IgD-negative memory B cell (primary cell): ENCODE data around the gene TSC22D2. TPM values are rescaled to one million over a fixed set of nuclear protein-coding genes. Genes with fewer than 3 reads are reported as not detected.

Experiments
- H3K27ac Mint-ChIP-seq, 3 donors: one replicate each; pipeline ENCODE4 v1.8.0; 2020 to 2022; ENCODE audit warnings: mild to moderate bottlenecking in 3 of 3, mixed read lengths in 3 of 3, moderate library complexity in 1 of 3
- H3K27me3 Mint-ChIP-seq: one replicate; pipeline ENCODE4 v1.8.0; 2021; ENCODE audit warnings: mixed read lengths
- H3K36me3 Mint-ChIP-seq: one replicate; pipeline ENCODE4 v1.8.0; 2020; ENCODE audit warnings: mild to moderate bottlenecking, mixed read lengths
- H3K4me1 Mint-ChIP-seq, 3 donors: one replicate each; pipeline ENCODE4 v1.8.0; 2020 to 2022; ENCODE audit warnings: mixed read lengths in 3 of 3, mild to moderate bottlenecking in 1 of 3
- H3K4me3 Mint-ChIP-seq, 4 donors: one replicate each; pipeline ENCODE4 v1.8.0; 2020 to 2022; ENCODE audit warnings: mild to moderate bottlenecking in 4 of 4, mixed read lengths in 4 of 4, moderate library complexity in 3 of 4
- H3K9me3 Mint-ChIP-seq, 3 donors: one replicate each; pipeline ENCODE4 v1.8.0; 2020 to 2021; ENCODE audit warnings: mixed read lengths in 3 of 3, mild to moderate bottlenecking in 1 of 3
- polyA plus RNA-seq: library from polyadenylated mRNA; unstranded; fragments of 300-500 nt; fragmentation: Illumina TruSeq; gene quantifications from one replicate; pipeline ENCODE4 v1.2.3, GENCODE V29; 2021

TSC22D2 gene
- polyA plus RNA-seq, 1 donor from 2014 or later = 13.8 TPM

- no peaks in the 10 kb centered on the region for H3K9me3 Mint-ChIP-seq
- H3K36me3 Mint-ChIP-seq = peaks cover 5% of the 10 kb centered on the region
- H3K4me3 Mint-ChIP-seq = peak overlapping the region; percentile 18 to 58 (median 18)
- H3K27ac Mint-ChIP-seq = no peak overlapping the region
- peaks cover 53 to 65% (median 60%) of the 10 kb centered on the region in 3 donors for H3K4me1 Mint-ChIP-seq
- H3K27me3 Mint-ChIP-seq = no peaks in the 10 kb centered on the region
These were observed 6.2 kb downstream of the TSC22D2 start for GRCh38 chr3:150414258-150414657.

GRCh38 chr3:150414959-150415358, 6.9 kb downstream of the TSC22D2 start:
- Mint-ChIP-seq H3K4me1 (peaks cover 57 to 71% (median 64%) of the 10 kb centered on the region in 3 donors), H3K27ac (no peak overlapping the region), H3K36me3 (peaks cover 6% of the 10 kb centered on the region), H3K27me3 (no peaks in the 10 kb centered on the region), H3K9me3 (no peaks in the 10 kb centered on the region), H3K4me3 (peak overlapping the region in 3 of 4 donors; percentile 34 to 65 (median 42))

GRCh38 chr3:150419076-150419868, 11.2 kb downstream of the TSC22D2 start:
- H3K9me3 Mint-ChIP-seq = no peaks in the 10 kb centered on the region
- H3K27ac Mint-ChIP-seq = no peak overlapping the region
- peaks cover 41 to 64% (median 50%) of the 10 kb centered on the region in 3 donors for H3K4me1 Mint-ChIP-seq
- peaks cover 9% of the 10 kb centered on the region for H3K36me3 Mint-ChIP-seq
- H3K4me3 Mint-ChIP-seq = peak overlapping the region in 1 of 4 donors; percentile 47
- no peaks in the 10 kb centered on the region for H3K27me3 Mint-ChIP-seq

- H3K36me3 Mint-ChIP-seq = peaks cover 6% of the 10 kb centered on the region
- H3K27ac Mint-ChIP-seq = no peak overlapping the region
- H3K4me3 Mint-ChIP-seq = no peak overlapping the region
- H3K9me3 Mint-ChIP-seq = no peaks in the 10 kb centered on the region
- H3K27me3 Mint-ChIP-seq = no peaks in the 10 kb centered on the region
- H3K4me1 Mint-ChIP-seq = peaks cover 35 to 57% (median 45%) of the 10 kb centered on the region in 3 donors
These were observed 11.9 kb downstream of the TSC22D2 start for GRCh38 chr3:150419959-150420358.

- Mint-ChIP-seq H3K27ac (no peak overlapping the region), H3K36me3 (peaks cover 6% of the 10 kb centered on the region)
These were observed 13.2 kb downstream of the TSC22D2 start for GRCh38 chr3:150421256-150421655.

GRCh38 chr3:150421799-150422548, 13.9 kb downstream of the TSC22D2 start:
- Mint-ChIP-seq H3K4me3 (peak overlapping the region in 1 of 4 donors; percentile 72), H3K27ac (peak overlapping the region in 1 of 3 donors; percentile 35), H3K36me3 (peaks cover 6% of the 10 kb centered on the region), H3K27me3 (no peaks in the 10 kb centered on the region), H3K4me1 (peaks cover 32 to 61% (median 46%) of the 10 kb centered on the region in 3 donors), H3K9me3 (no peaks in the 10 kb centered on the region)

More at GRCh38 chr3:150421256-150421655, 13.2 kb downstream of the TSC22D2 start:
- no peak overlapping the region for H3K4me3 Mint-ChIP-seq
- no peaks in the 10 kb centered on the region for H3K9me3 Mint-ChIP-seq
- no peaks in the 10 kb centered on the region for H3K27me3 Mint-ChIP-seq
- peaks cover 27 to 57% (median 42%) of the 10 kb centered on the region in 3 donors for H3K4me1 Mint-ChIP-seq

- H3K36me3 Mint-ChIP-seq = peaks cover 6% of the 10 kb centered on the region
- H3K27me3 Mint-ChIP-seq = no peaks in the 10 kb centered on the region
- no peak overlapping the region for H3K4me3 Mint-ChIP-seq
- H3K9me3 Mint-ChIP-seq = no peaks in the 10 kb centered on the region
- H3K4me1 Mint-ChIP-seq = peaks cover 34 to 62% (median 46%) of the 10 kb centered on the region in 3 donors
- H3K27ac Mint-ChIP-seq = no peak overlapping the region
These were observed 14.8 kb downstream of the TSC22D2 start for GRCh38 chr3:150422907-150423306.

- Mint-ChIP-seq H3K27ac (no peak overlapping the region), H3K9me3 (no peaks in the 10 kb centered on the region), H3K27me3 (no peaks in the 10 kb centered on the region), H3K4me1 (peaks cover 40 to 63% (median 49%) of the 10 kb centered on the region in 3 donors), H3K36me3 (peaks cover 6% of the 10 kb centered on the region), H3K4me3 (no peak overlapping the region)
These were observed 15.7 kb downstream of the TSC22D2 start for GRCh38 chr3:150423761-150424160.

- no peaks in the 10 kb centered on the region for H3K27me3 Mint-ChIP-seq
- H3K27ac Mint-ChIP-seq = no peak overlapping the region
These were observed 18.2 kb downstream of the TSC22D2 start for GRCh38 chr3:150426292-150426691.

GRCh38 chr3:150428562-150428961, 20.5 kb downstream of the TSC22D2 start:
- Mint-ChIP-seq H3K36me3 (peaks cover 2% of the 10 kb centered on the region), H3K27ac (peak overlapping the region in 1 of 3 donors; percentile 82)

More at GRCh38 chr3:150426292-150426691, 18.2 kb downstream of the TSC22D2 start:
- Mint-ChIP-seq H3K4me1 (peaks cover 40 to 62% (median 56%) of the 10 kb centered on the region in 3 donors), H3K4me3 (no peak overlapping the region), H3K9me3 (no peaks in the 10 kb centered on the region), H3K36me3 (peaks cover 4% of the 10 kb centered on the region)

GRCh38 chr3:150429767-150430671, 21.9 kb downstream of the TSC22D2 start:
- peaks cover 45 to 60% (median 55%) of the 10 kb centered on the region in 3 donors for H3K4me1 Mint-ChIP-seq

More at GRCh38 chr3:150428562-150428961, 20.5 kb downstream of the TSC22D2 start:
- Mint-ChIP-seq H3K27me3 (no peaks in the 10 kb centered on the region), H3K4me1 (peaks cover 41 to 57% (median 54%) of the 10 kb centered on the region in 3 donors), H3K9me3 (no peaks in the 10 kb centered on the region), H3K4me3 (peak overlapping the region in 1 of 4 donors; percentile 84)

GRCh38 chr3:150433347-150433746, 25.2 kb downstream of the TSC22D2 start:
- H3K27me3 Mint-ChIP-seq = no peaks in the 10 kb centered on the region
- H3K4me1 Mint-ChIP-seq = peaks cover 29 to 33% (median 31%) of the 10 kb centered on the region in 3 donors
- H3K4me3 Mint-ChIP-seq = no peak overlapping the region
- H3K36me3 Mint-ChIP-seq = no peaks in the 10 kb centered on the region
- no peak overlapping the region for H3K27ac Mint-ChIP-seq
- no peaks in the 10 kb centered on the region for H3K9me3 Mint-ChIP-seq

More at GRCh38 chr3:150429767-150430671, 21.9 kb downstream of the TSC22D2 start:
- Mint-ChIP-seq H3K27ac (no peak overlapping the region), H3K9me3 (no peaks in the 10 kb centered on the region), H3K4me3 (peak overlapping the region in 1 of 4 donors; percentile 25), H3K27me3 (no peaks in the 10 kb centered on the region), H3K36me3 (peaks cover 2% of the 10 kb centered on the region)

- H3K9me3 Mint-ChIP-seq = no peaks in the 10 kb centered on the region
- H3K27ac Mint-ChIP-seq = no peak overlapping the region
- H3K27me3 Mint-ChIP-seq = no peaks in the 10 kb centered on the region
- peaks cover 23 to 24% (median 23%) of the 10 kb centered on the region in 3 donors for H3K4me1 Mint-ChIP-seq
- no peak overlapping the region for H3K4me3 Mint-ChIP-seq
- H3K36me3 Mint-ChIP-seq = no peaks in the 10 kb centered on the region
These were observed 26.1 kb downstream of the TSC22D2 start for GRCh38 chr3:150434234-150434633.

- Mint-ChIP-seq H3K27ac (no peak overlapping the region), H3K9me3 (no peaks in the 10 kb centered on the region), H3K4me3 (no peak overlapping the region), H3K27me3 (no peaks in the 10 kb centered on the region), H3K4me1 (peaks cover 10 to 16% (median 12%) of the 10 kb centered on the region in 3 donors), H3K36me3 (no peaks in the 10 kb centered on the region)
These were observed 28.1 kb downstream of the TSC22D2 start for GRCh38 chr3:150436161-150436560.
